HEK293 (cell line): Measurements from ENCODE around the gene CASZ1.

Source experiments
- CTCF ChIA-PET: fragments of 350-600 bp; formaldehyde crosslinking; extraction: SDS; loops from one replicate; lab custom pipeline; 2021; ENCODE audit warnings: antibody characterized with exemption; lab: Yijun Ruan, JAX
- POLR2A ChIA-PET: fragments of 300-600 bp; formaldehyde crosslinking; extraction: SDS; loops from one replicate; lab custom pipeline; 2020; ENCODE audit warnings: antibody characterized with exemption, inconsistent platforms; lab: Yijun Ruan, JAX
- H3K27ac ChIP-seq: fragments of 200-500 bp; sonication (Bioruptor generic); 2 replicates; pipeline ENCODE4 v1.5.1; 2014; ENCODE audit warnings: low read depth, low read length, control low read depth, inconsistent platforms; ENCODE audit errors: extremely low read depth
- H3K36me3 ChIP-seq, 2 experiments: fragments of 200-500 bp in 1 of 2; sonication (Bioruptor generic) in 1 of 2; 1 replicate in 1 of 2; 2 replicates in 1 of 2; pipeline ENCODE4 v1.5.1; 2014 to 2017; ENCODE audit warnings: inconsistent platforms in 2 of 2, low read length in 2 of 2; ENCODE audit not compliant: control insufficient read depth in 2 of 2, insufficient read depth in 1 of 2
- H3K4me1 ChIP-seq: fragments of 200-500 bp; sonication (Bioruptor generic); 2 replicates; pipeline ENCODE4 v1.5.1; 2014; ENCODE audit warnings: mild to moderate bottlenecking, low read length, inconsistent platforms; ENCODE audit not compliant: control insufficient read depth, insufficient read depth
- H3K4me3 ChIP-seq: 2 replicates; pipeline ENCODE4 v1.5.1; 2011; ENCODE audit warnings: low read depth, mild to moderate bottlenecking, control low read depth, low read length, moderate library complexity
- H3K9me3 ChIP-seq: fragments of 200-500 bp; sonication (Bioruptor generic); 2 replicates; pipeline ENCODE4 v1.5.1; 2014; ENCODE audit warnings: low read depth, low read length, inconsistent platforms; ENCODE audit not compliant: control insufficient read depth, insufficient read depth
- GLI4 ChIP-seq: fragments of 450-650 bp; formaldehyde crosslinking; IDR thresholded peaks from 2 replicates; pipeline ENCODE4 v1.5.1; 2016; ENCODE audit warnings: missing biosample characterization, missing genetic modification characterization
- SETDB1 ChIP-seq: IDR thresholded peaks from one replicate; pipeline ENCODE4 v1.6.1; 2017; ENCODE audit warnings: mild to moderate bottlenecking, low read length, moderate library complexity, mixed read lengths; ENCODE audit not compliant: insufficient read length
- YY2 ChIP-seq: fragments of 450-650 bp; formaldehyde crosslinking; IDR thresholded peaks from 2 replicates; pipeline ENCODE4 v1.5.1; 2016; ENCODE audit warnings: missing biosample characterization, missing genetic modification characterization
- ZBTB1 ChIP-seq: fragments of 450-650 bp; formaldehyde crosslinking; IDR thresholded peaks from 2 replicates; pipeline ENCODE4 v1.5.1; 2016; ENCODE audit warnings: missing biosample characterization, missing genetic modification characterization
- ZNF133 ChIP-seq: fragments of 450-650 bp; formaldehyde crosslinking; IDR thresholded peaks from 2 replicates; pipeline ENCODE4 v1.5.1; 2016; ENCODE audit warnings: missing biosample characterization, missing genetic modification characterization
- ZNF174 ChIP-seq: fragments of 450-650 bp; formaldehyde crosslinking; IDR thresholded peaks from 2 replicates; pipeline ENCODE4 v1.5.0; 2017; ENCODE audit warnings: missing biosample characterization, mild to moderate bottlenecking, missing genetic modification characterization
- ZNF221 ChIP-seq: fragments of 450-650 bp; formaldehyde crosslinking; IDR thresholded peaks from 2 replicates; pipeline ENCODE4 v1.5.1; 2017; ENCODE audit warnings: missing biosample characterization, missing genetic modification characterization, borderline replicate concordance
- ZNF274 ChIP-seq, 2 experiments: fragments of 200-500 bp in 1 of 2; fragments of 450-650 bp in 1 of 2; sonication (Bioruptor generic) in 1 of 2; formaldehyde crosslinking in 1 of 2; IDR thresholded peaks; 2 replicates each; pipeline versions ENCODE4 v1.5.1 to v1.6.1; 2014 to 2016; ENCODE audit warnings: borderline replicate concordance in 1 of 2, inconsistent platforms in 1 of 2, low read length in 1 of 2, missing biosample characterization in 1 of 2, missing genetic modification characterization in 1 of 2
- ZNF354C ChIP-seq: fragments of 450-650 bp; formaldehyde crosslinking; IDR thresholded peaks from 2 replicates; pipeline ENCODE4 v1.5.1; 2016; ENCODE audit warnings: missing biosample characterization, missing genetic modification characterization, low read depth, borderline replicate concordance
- ZNF426 ChIP-seq: fragments of 450-650 bp; formaldehyde crosslinking; IDR thresholded peaks from 2 replicates; pipeline ENCODE4 v1.5.1; 2017; ENCODE audit warnings: missing biosample characterization, missing genetic modification characterization, mild to moderate bottlenecking, inconsistent platforms, moderate library complexity
- ZNF473 ChIP-seq: fragments of 450-650 bp; formaldehyde crosslinking; IDR thresholded peaks from 2 replicates; pipeline ENCODE4 v1.5.1; 2017; ENCODE audit warnings: missing biosample characterization, missing genetic modification characterization
- ZNF548 ChIP-seq: fragments of 450-650 bp; formaldehyde crosslinking; IDR thresholded peaks from 2 replicates; pipeline ENCODE4 v1.5.1; 2016; ENCODE audit warnings: missing biosample characterization, missing genetic modification characterization
- ZNF560 ChIP-seq: fragments of 450-650 bp; formaldehyde crosslinking; IDR thresholded peaks from 2 replicates; pipeline ENCODE4 v1.5.1; 2017; ENCODE audit warnings: missing biosample characterization, missing genetic modification characterization, borderline replicate concordance
- ZNF580 ChIP-seq: fragments of 450-650 bp; formaldehyde crosslinking; IDR thresholded peaks from 2 replicates; pipeline ENCODE4 v1.5.1; 2016; ENCODE audit warnings: missing biosample characterization, missing genetic modification characterization
- ZNF707 ChIP-seq: fragments of 450-650 bp; formaldehyde crosslinking; IDR thresholded peaks from 2 replicates; pipeline ENCODE4 v1.5.1; 2016; ENCODE audit warnings: missing biosample characterization, missing genetic modification characterization
- ZNF76 ChIP-seq: fragments of 450-650 bp; formaldehyde crosslinking; IDR thresholded peaks from 2 replicates; pipeline ENCODE4; 2016; ENCODE audit warnings: low read depth, missing biosample characterization, missing genetic modification characterization, borderline replicate concordance
- TF ChIP-seq, protein P1 (sequence below): fragments of 450-650 bp; formaldehyde crosslinking; IDR thresholded peaks from 2 replicates; pipeline ENCODE4 v1.5.1; 2016; ENCODE audit warnings: missing biosample characterization, missing genetic modification characterization
- TF ChIP-seq, protein P2 (sequence below): fragments of 450-650 bp; formaldehyde crosslinking; IDR thresholded peaks from 2 replicates; pipeline ENCODE4 v1.5.1; 2016; ENCODE audit warnings: missing biosample characterization, missing genetic modification characterization

Gene CASZ1

DNA sequence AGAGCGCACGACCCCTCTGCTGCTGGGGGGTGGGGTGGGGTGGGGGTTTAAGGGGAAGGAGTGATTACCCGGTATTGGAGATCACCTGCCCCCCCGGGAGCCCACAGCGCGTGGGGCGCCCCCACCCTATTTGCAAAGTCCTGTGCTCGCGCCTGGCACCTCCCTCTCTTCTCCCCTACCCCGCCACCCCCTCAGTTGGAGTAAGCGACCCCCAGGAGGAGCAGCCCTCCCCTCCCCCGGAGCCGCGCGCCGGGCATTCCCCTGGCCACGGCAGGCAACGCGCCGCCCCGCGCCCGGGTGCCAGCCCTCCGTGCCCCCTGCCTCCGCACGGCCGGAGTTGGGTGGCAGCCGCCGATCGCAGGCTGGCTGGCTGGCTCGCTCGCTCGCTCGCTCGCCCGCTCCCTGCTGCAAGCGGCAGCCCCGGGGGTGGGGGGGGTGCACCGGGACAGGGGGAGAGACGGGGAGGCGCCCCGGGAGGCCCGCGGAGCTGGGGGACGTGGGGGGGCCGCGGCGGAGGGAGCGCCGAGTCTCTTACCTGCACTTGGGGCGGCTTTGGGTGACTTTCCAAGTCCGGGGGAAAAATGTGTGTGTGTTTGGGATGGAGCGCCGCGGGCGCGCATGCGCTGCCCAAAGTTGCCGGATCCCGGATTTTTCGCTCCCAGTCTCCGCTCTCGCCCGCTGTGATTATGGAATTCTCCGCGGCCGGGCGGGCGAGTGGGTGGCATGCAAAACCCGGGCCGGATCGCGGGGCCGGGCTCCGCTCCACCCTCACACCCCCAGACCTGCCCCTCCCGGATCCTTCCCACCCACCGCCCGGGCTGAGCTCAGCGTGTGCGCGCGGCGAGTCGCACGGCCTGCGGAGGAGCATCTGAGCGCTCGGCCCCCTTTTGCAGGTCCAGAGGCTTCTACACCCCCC is at the start of gene CASZ1 (continued):
- TF ChIP-seq, protein P1, sequence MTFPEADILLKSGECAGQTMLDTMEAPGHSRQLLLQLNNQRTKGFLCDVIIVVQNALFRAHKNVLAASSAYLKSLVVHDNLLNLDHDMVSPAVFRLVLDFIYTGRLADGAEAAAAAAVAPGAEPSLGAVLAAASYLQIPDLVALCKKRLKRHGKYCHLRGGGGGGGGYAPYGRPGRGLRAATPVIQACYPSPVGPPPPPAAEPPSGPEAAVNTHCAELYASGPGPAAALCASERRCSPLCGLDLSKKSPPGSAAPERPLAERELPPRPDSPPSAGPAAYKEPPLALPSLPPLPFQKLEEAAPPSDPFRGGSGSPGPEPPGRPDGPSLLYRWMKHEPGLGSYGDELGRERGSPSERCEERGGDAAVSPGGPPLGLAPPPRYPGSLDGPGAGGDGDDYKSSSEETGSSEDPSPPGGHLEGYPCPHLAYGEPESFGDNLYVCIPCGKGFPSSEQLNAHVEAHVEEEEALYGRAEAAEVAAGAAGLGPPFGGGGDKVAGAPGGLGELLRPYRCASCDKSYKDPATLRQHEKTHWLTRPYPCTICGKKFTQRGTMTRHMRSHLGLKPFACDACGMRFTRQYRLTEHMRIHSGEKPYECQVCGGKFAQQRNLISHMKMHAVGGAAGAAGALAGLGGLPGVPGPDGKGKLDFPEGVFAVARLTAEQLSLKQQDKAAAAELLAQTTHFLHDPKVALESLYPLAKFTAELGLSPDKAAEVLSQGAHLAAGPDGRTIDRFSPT (tag by site-specific recombination), result peak; percentile 51

DNA sequence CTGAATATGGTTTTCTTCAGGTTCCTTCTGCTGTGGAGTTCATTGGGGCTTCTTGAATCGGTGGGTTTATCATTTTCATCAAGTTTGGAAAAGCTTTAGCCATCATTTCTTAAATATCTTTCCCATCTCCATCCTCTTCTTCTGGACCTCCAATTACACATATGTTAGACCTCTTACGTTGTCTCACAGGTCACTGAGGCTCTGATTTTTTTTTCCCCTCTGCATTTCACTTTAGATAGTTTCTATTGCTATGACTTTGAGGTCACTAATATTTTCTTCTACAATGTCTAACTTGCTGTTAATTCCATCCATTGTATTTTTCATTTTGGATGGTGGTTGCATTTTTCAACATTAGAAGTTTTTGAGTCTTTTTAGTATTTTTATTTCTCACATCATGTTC is 47.3 kb upstream of the CASZ1 start:
- Histone ChIP-seq H3K36me3 (no peaks in the 10 kb centered on the region), H3K9me3 (no peaks in the 10 kb centered on the region), H3K27ac (no peak overlapping the region), H3K4me1 (no peaks in the 10 kb centered on the region), H3K4me3 (no peak overlapping the region)
- TF ChIP-seq ZNF133 (peak; percentile 99), SETDB1 (peak; percentile 91), ZNF707 (no peak)
- ChIA-PET CTCF (no interaction called here), POLR2A (no interaction called here)

DNA sequence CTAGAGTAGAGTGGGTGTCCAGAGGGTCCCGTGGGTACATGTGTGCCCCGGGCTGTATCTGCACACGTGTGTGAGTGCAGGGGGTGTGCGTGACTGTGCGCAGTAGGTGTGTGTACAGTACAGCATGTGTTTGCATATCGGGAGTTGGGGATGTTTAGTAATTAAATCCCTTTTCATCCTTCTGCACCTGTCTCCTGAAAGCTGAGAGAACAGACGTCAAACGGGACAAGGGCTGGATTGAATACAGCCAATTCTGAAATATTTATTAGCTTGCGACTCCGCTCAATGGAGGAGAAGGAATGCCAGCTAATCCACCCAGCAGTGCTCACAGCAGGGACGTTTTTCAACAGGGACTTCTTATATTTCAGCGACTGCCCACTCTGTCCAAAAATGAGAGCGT is 44.7 kb upstream of the CASZ1 start:
- ChIA-PET POLR2A (no interaction called here), CTCF (interaction anchor here (1.1 kb wide), 1 partner anchor 26 kb away, joined by 5 read pairs; no protein-coding TSS in a partner anchor)
- TF ChIP-seq ZNF274 (IDR thresholded peaks at IDR 0.05; ENCODE audit: low read length) (no peak), ZNF274 (tag by site-specific recombination; IDR thresholded peaks at IDR 0.05; ENCODE audit: borderline replicate concordance) (no peak), ZNF221 (tag by site-specific recombination) (no peak), ZNF560 (no peak), ZNF473 (tag by site-specific recombination) (no peak), ZNF426 (tag by site-specific recombination) (no peak), ZNF354C (no peak), ZBTB1 (tag by site-specific recombination) (no peak), YY2 (tag by site-specific recombination) (no peak), ZNF548 (tag by site-specific recombination) (no peak), SETDB1 (no peak), GLI4 (tag by site-specific recombination) (no peak), ZNF76 (tag by site-specific recombination) (no peak), ZNF174 (tag by site-specific recombination) (no peak), ZNF580 (tag by site-specific recombination) (no peak)
- TF ChIP-seq, protein P2, sequence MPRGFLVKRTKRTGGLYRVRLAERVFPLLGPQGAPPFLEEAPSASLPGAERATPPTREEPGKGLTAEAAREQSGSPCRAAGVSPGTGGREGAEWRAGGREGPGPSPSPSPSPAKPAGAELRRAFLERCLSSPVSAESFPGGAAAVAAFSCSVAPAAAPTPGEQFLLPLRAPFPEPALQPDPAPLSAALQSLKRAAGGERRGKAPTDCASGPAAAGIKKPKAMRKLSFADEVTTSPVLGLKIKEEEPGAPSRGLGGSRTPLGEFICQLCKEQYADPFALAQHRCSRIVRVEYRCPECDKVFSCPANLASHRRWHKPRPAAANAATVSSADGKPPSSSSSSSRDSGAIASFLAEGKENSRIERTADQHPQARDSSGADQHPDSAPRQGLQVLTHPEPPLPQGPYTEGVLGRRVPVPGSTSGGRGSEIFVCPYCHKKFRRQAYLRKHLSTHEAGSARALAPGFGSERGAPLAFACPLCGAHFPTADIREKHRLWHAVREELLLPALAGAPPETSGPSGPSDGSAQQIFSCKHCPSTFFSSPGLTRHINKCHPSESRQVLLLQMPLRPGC (tag by site-specific recombination), result no peak

More for the DNA sequence above, 44.7 kb upstream of the CASZ1 start:
- no peaks in the 10 kb centered on the region for H3K9me3 ChIP-seq
- H3K27ac ChIP-seq, result no peak overlapping the region
- no peaks in the 10 kb centered on the region for H3K4me1 ChIP-seq
- H3K4me3 ChIP-seq, result no peak overlapping the region
- no peaks in the 10 kb centered on the region for H3K36me3 ChIP-seq
